Endothelial cell of umbilical vein (primary cell): ENCODE data around the gene TCERG1L. TPM values are rescaled to one million over a fixed set of nuclear protein-coding genes. Genes with fewer than 3 reads are reported as not detected.

Experiments
- BruUV-seq: library from RNA; stranded (reverse); fragments of 400-500 nt; replicated peaks from 2 replicates; lab custom pipeline; 2021; lab: Mats Ljungman, UMichigan
- CTCF ChIA-PET: fragments of 300-600, 350-600 bp; sonication (Branson Sonifier 250); formaldehyde crosslinking; loops from one replicate; lab custom pipeline; 2021; ENCODE audit warnings: antibody characterized with exemption, inconsistent platforms; lab: Charles Lee
- POLR2A ChIA-PET: fragments of 300-600, 350-600 bp; sonication (Branson Sonifier 250); formaldehyde crosslinking; loops from one replicate; lab custom pipeline; 2021; ENCODE audit warnings: antibody characterized with exemption, inconsistent platforms; lab: Charles Lee
- DNase-seq: peaks from one replicate; pipeline ENCODE4 v3.0.0-alpha.2; 2011; ENCODE audit warnings: low read depth, low spot score
- FAIRE-seq: peaks from 2 replicates; lab custom pipeline; 2011; peaks lifted over from hg19 to GRCh38; lab: Jason Lieb, UNC
- H2AFZ ChIP-seq: 2 replicates; pipeline ENCODE4 v1.6.0; 2012; ENCODE audit warnings: low read depth, low read length, control low read depth, inconsistent platforms
- H3K27ac ChIP-seq: 2 replicates; pipeline ENCODE4 v1.5.1; 2011; ENCODE audit warnings: low read depth, mild to moderate bottlenecking, control low read depth, low read length, moderate library complexity; ENCODE audit not compliant: insufficient read depth
- H3K27me3 ChIP-seq, 2 experiments: 2 replicates each; pipeline versions ENCODE4 v1.6.0 to v1.6.1; 2011; ENCODE audit warnings: low read length in 2 of 2, mixed read lengths in 1 of 2; ENCODE audit not compliant: control insufficient read depth in 2 of 2, insufficient read depth in 2 of 2
- H3K36me3 ChIP-seq, 2 experiments: 2 replicates in 1 of 2; 3 replicates in 1 of 2; pipeline ENCODE4 v1.5.1; 2011; ENCODE audit warnings: low read length in 2 of 2, mild to moderate bottlenecking in 1 of 2, moderate library complexity in 1 of 2; ENCODE audit not compliant: control insufficient read depth in 2 of 2, insufficient read depth in 2 of 2; ENCODE audit errors: extremely low read depth in 1 of 2
- H3K4me1 ChIP-seq: 3 replicates; pipeline ENCODE4 v1.5.1; 2011; ENCODE audit warnings: mild to moderate bottlenecking, low read length; ENCODE audit not compliant: control insufficient read depth, insufficient read depth; ENCODE audit errors: extremely low read depth
- H3K4me2 ChIP-seq: 2 replicates; pipeline ENCODE4 v1.6.1; 2011; ENCODE audit warnings: low read length, control low read depth, mixed read lengths; ENCODE audit not compliant: insufficient read depth
- H3K4me3 ChIP-seq, 3 experiments: fragments of 200-600 bp in 1 of 3; sonication (generic), shearing (Covaris generic) in 1 of 3; replicated peaks in 1 of 3; 2 replicates each; pipeline ENCODE4 v1.5.1; 2011 to 2016; ENCODE audit warnings: control low read depth in 3 of 3, low read length in 3 of 3, mild to moderate bottlenecking in 2 of 3, inconsistent platforms in 1 of 3, low read depth in 1 of 3, moderate library complexity in 1 of 3; ENCODE audit not compliant: insufficient read depth in 1 of 3
- H3K79me2 ChIP-seq: 2 replicates; pipeline ENCODE4 v1.6.0; 2012; ENCODE audit warnings: low read length, inconsistent platforms; ENCODE audit not compliant: control insufficient read depth, insufficient read depth
- H3K9ac ChIP-seq: replicated peaks from 2 replicates; pipeline ENCODE3; 2011; ENCODE audit warnings: low read length, control low read depth; ENCODE audit not compliant: insufficient read depth; ENCODE audit errors: extremely low read depth
- H3K9me1 ChIP-seq: replicated peaks from 3 replicates; pipeline ENCODE4 v1.6.0; 2011; ENCODE audit warnings: mild to moderate bottlenecking, low read length; ENCODE audit not compliant: control insufficient read depth, insufficient read depth; ENCODE audit errors: extremely low read depth
- H3K9me3 ChIP-seq: replicated peaks from 2 replicates; pipeline ENCODE4 v1.5.1; 2012; ENCODE audit warnings: low read length, inconsistent platforms; ENCODE audit not compliant: control insufficient read depth, insufficient read depth
- H4K20me1 ChIP-seq: replicated peaks from 2 replicates; pipeline ENCODE3; 2011; ENCODE audit warnings: mild to moderate bottlenecking, low read length; ENCODE audit not compliant: control insufficient read depth, insufficient read depth; ENCODE audit errors: extremely low read depth
- EZH2 ChIP-seq: IDR thresholded peaks from 2 replicates; pipeline ENCODE4 v1.6.1; 2012; ENCODE audit warnings: borderline replicate concordance, low read depth, mild to moderate bottlenecking, moderate library complexity, low read length, inconsistent platforms; ENCODE audit not compliant: severe bottlenecking
- FOS ChIP-seq: IDR thresholded peaks from 2 replicates; pipeline ENCODE4 v1.6.1; 2011; ENCODE audit warnings: mild to moderate bottlenecking, low read length, moderate library complexity, borderline replicate concordance; ENCODE audit not compliant: insufficient read depth
- GATA2 ChIP-seq: IDR thresholded peaks from 2 replicates; pipeline ENCODE4 v1.7.0; 2011; ENCODE audit warnings: low read depth, mild to moderate bottlenecking, moderate library complexity, mixed read lengths, low read length; ENCODE audit not compliant: insufficient read length, insufficient read depth
- JUN ChIP-seq: IDR thresholded peaks from 2 replicates; pipeline ENCODE4 v1.6.1; 2011; ENCODE audit warnings: borderline replicate concordance, low read depth; ENCODE audit not compliant: insufficient read length, insufficient read depth
- MYC ChIP-seq: IDR thresholded peaks from one replicate; pipeline ENCODE4 v1.6.1; 2011; ENCODE audit warnings: mild to moderate bottlenecking, low read depth, low read length
- POLR2A ChIP-seq: IDR thresholded peaks from 2 replicates; pipeline ENCODE4 v1.6.1; 2012; ENCODE audit warnings: low read depth, mild to moderate bottlenecking, control low read depth, low read length
- POLR2AphosphoS5 ChIP-seq: IDR thresholded peaks from 2 replicates; pipeline ENCODE4 v1.6.1; 2012; ENCODE audit warnings: low read depth, mild to moderate bottlenecking, control low read depth, low read length, moderate library complexity; ENCODE audit not compliant: insufficient read depth
- dilution Hi-C: fragments of 300-500 bp; cut with MboI; formaldehyde crosslinking; loops from one replicate; pipeline ENCODE4 v1.15.0; 2019; ENCODE audit warnings: low sequenced_read_pairs; ENCODE audit not compliant: extremely low pct_ligation_motif_present
- intact Hi-C: fragments of 100-400 bp; cut with micrococcal nuclease; formaldehyde crosslinking; loops from one replicate; pipeline ENCODE4 v1.10.0; 2022
- polyA plus RNA-seq, 4 experiments: library from polyadenylated mRNA; depleted of rRNA in 3 of 4; stranded (reverse) in 3 of 4; unstranded in 1 of 4; fragments of >200 nt; gene quantifications; 2 replicates each; pipeline versions ENCODE4 v1.2.1 to v1.2.3, GENCODE V29; 2011 to 2012; ENCODE audit warnings: missing spikeins in 1 of 4
- total RNA-seq: library from RNA; stranded (reverse); gene quantifications from 2 replicates; pipeline ENCODE4 v1.2.3, GENCODE V29; 2021
- TF ChIP-seq, protein P1 (sequence below): IDR thresholded peaks from 2 replicates; pipeline ENCODE4 v1.6.1; 2011; ENCODE audit not compliant: insufficient read depth, insufficient read length
- TF ChIP-seq, protein P2 (sequence below), 2 donors: IDR thresholded peaks; 1 replicate in 1 of 2; 2 replicates in 1 of 2; pipeline ENCODE4 v1.5.1; 2011; ENCODE audit warnings: low read length in 2 of 2, mild to moderate bottlenecking in 2 of 2, moderate library complexity in 2 of 2, control low read depth in 1 of 2, inconsistent platforms in 1 of 2, low read depth in 1 of 2; ENCODE audit not compliant: insufficient read depth in 1 of 2; ENCODE audit errors: extremely low read depth in 1 of 2

The TCERG1L gene
- total and polyA plus RNA-seq, 2 donors (not counting 3 experiments of a cell fraction or from before 2014, with no cell fraction given): not detected

DNA sequence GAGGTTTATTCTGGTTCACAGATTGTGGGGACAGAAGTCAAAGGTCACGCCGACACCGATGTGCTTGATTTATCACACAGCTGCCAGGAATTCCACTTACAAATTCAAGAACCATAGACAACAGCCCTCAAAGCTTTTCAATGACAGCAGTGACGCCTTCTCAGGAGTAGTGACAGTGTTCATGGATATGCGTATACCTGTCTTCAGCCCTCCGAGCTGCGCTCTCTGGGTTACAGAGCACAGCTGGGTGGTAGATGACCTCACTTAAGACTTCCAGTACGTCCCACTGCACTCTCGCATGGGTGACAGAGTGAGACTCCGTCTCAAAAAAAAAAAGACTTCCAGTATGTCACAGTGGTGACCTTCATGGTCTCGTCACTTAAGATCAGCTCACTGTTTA lies 108.5 kb downstream of the TCERG1L start:
- dilution Hi-C loops: no loop called here

More for the DNA sequence above, 108.5 kb downstream of the TCERG1L start:
- Histone ChIP-seq H3K9me1 (no peaks in the 10 kb centered on the region), H3K79me2 (no peaks in the 10 kb centered on the region), H2AFZ (no peak overlapping the region), H4K20me1 (no peaks in the 10 kb centered on the region), H3K4me2 (no peak overlapping the region), H3K27me3 (no peaks in the 10 kb centered on the region), H3K9ac (no peak overlapping the region), H3K4me1 (no peaks in the 10 kb centered on the region), H3K9me3 (peaks cover 14% of the 10 kb centered on the region), H3K4me3 (no peak overlapping the region), H3K27ac (no peak overlapping the region), H3K36me3 (no peaks in the 10 kb centered on the region)
- POLR2A ChIA-PET: no interaction called here
- no TSS peak for BruUV-seq
- CTCF ChIA-PET: no interaction called here
- intact Hi-C loops: no loop called here
- FAIRE-seq (no peak), DNase-seq (no peak)
- TF ChIP-seq, protein P1, sequence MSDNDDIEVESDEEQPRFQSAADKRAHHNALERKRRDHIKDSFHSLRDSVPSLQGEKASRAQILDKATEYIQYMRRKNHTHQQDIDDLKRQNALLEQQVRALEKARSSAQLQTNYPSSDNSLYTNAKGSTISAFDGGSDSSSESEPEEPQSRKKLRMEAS: no peak
- TF ChIP-seq MYC (no peak), POLR2AphosphoS5 (no peak), FOS (no peak), EZH2 (no peak), GATA2 (no peak), JUN (no peak), POLR2A (no peak)
- TF ChIP-seq, protein P2, sequence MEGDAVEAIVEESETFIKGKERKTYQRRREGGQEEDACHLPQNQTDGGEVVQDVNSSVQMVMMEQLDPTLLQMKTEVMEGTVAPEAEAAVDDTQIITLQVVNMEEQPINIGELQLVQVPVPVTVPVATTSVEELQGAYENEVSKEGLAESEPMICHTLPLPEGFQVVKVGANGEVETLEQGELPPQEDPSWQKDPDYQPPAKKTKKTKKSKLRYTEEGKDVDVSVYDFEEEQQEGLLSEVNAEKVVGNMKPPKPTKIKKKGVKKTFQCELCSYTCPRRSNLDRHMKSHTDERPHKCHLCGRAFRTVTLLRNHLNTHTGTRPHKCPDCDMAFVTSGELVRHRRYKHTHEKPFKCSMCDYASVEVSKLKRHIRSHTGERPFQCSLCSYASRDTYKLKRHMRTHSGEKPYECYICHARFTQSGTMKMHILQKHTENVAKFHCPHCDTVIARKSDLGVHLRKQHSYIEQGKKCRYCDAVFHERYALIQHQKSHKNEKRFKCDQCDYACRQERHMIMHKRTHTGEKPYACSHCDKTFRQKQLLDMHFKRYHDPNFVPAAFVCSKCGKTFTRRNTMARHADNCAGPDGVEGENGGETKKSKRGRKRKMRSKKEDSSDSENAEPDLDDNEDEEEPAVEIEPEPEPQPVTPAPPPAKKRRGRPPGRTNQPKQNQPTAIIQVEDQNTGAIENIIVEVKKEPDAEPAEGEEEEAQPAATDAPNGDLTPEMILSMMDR (IDR thresholded peaks at IDR 0.05; ENCODE audit: extremely low read depth in 1 of 2, insufficient read depth in 1 of 2, low read depth in 1 of 2, low read length in 2 of 2): no peak
